Panc1 (cell line): ENCODE measurements around the gene FGD2. TPM values are rescaled to one million over a fixed set of nuclear protein-coding genes. Genes with fewer than 3 reads are reported as not detected.

Experiments
- ATAC-seq: fragments of 200-7000 bp; cut with Tn5 transposase; 2 replicates; pipeline ENCODE4 v1.9.1; 2020; ENCODE audit warnings: mild to moderate bottlenecking, moderate library complexity
- Bru-seq: library from RNA; stranded (reverse); fragments of 400-500 nt; gene quantifications from one replicate; lab custom pipeline; 2021; lab: Mats Ljungman, UMichigan
- BruChase-seq, 2 experiments: library from RNA; stranded (reverse); fragments of 400-500 nt; gene quantifications; one replicate each; lab custom pipeline; 2021; lab: Mats Ljungman, UMichigan
- BruUV-seq: library from RNA; stranded (reverse); fragments of 400-500 nt; replicated peaks from 2 replicates; lab custom pipeline; 2021; lab: Mats Ljungman, UMichigan
- CTCF ChIA-PET: fragments of 300-600 bp; sonication (Branson Sonifier 250); formaldehyde crosslinking; loops from one replicate; lab custom pipeline; 2022; ENCODE audit warnings: antibody characterized with exemption; lab: Charles Lee
- POLR2A ChIA-PET: fragments of 300-600 bp; sonication (Branson Sonifier 250); formaldehyde crosslinking; loops from one replicate; lab custom pipeline; 2022; ENCODE audit warnings: antibody characterized with exemption; lab: Charles Lee
- DNase-seq: peaks from one replicate; pipeline ENCODE4 v3.0.0-alpha.2; 2010; ENCODE audit warnings: low read depth, low spot score
- H3K27ac ChIP-seq: 2 replicates; pipeline ENCODE4 v1.5.1; 2011; ENCODE audit warnings: mild to moderate bottlenecking, low read length, inconsistent platforms
- H3K27me3 ChIP-seq: fragments of 200-500 bp; sonication (Bioruptor generic); 2 replicates; pipeline ENCODE4 v1.6.0; 2014; ENCODE audit warnings: low read length, inconsistent platforms; ENCODE audit not compliant: control insufficient read depth, insufficient read depth
- H3K36me3 ChIP-seq: fragments of 200-500 bp; sonication (Bioruptor generic); 2 replicates; pipeline ENCODE4 v1.5.1; 2014; ENCODE audit warnings: inconsistent platforms, mild to moderate bottlenecking, low read length, moderate library complexity; ENCODE audit not compliant: control insufficient read depth, insufficient read depth
- H3K4me1 ChIP-seq: 2 replicates; pipeline ENCODE4 v1.5.1; 2011; ENCODE audit warnings: inconsistent platforms, mild to moderate bottlenecking, low read length, moderate library complexity; ENCODE audit not compliant: control insufficient read depth, insufficient read depth
- H3K4me3 ChIP-seq, 2 experiments: 2 replicates each; pipeline ENCODE4 v1.5.1; 2011 to 2012; ENCODE audit warnings: low read depth in 2 of 2, low read length in 2 of 2, mild to moderate bottlenecking in 2 of 2, inconsistent platforms in 1 of 2, moderate library complexity in 1 of 2
- H3K9me3 ChIP-seq: fragments of 200-500 bp; sonication (Bioruptor generic); 2 replicates; pipeline ENCODE4 v1.5.1; 2014; ENCODE audit warnings: low read depth, mild to moderate bottlenecking, inconsistent platforms, low read length, moderate library complexity; ENCODE audit not compliant: control insufficient read depth, insufficient read depth
- POLR2AphosphoS5 ChIP-seq: IDR thresholded peaks from 2 replicates; pipeline ENCODE4 v1.6.1; 2012; ENCODE audit warnings: mild to moderate bottlenecking, low read depth, low read length, moderate library complexity
- SIN3A ChIP-seq: IDR thresholded peaks from 2 replicates; pipeline ENCODE4 v1.6.1; 2012; ENCODE audit warnings: low read depth, mild to moderate bottlenecking, low read length, moderate library complexity, borderline replicate concordance; ENCODE audit not compliant: insufficient read depth
- TCF7L2 ChIP-seq: IDR thresholded peaks from 2 replicates; pipeline ENCODE4 v1.6.1; 2011; ENCODE audit warnings: mild to moderate bottlenecking, low read depth, low read length, inconsistent platforms
- in situ Hi-C: cut with HindIII; loops from 2 replicates; pipeline ENCODE4 v1.10.0; 2016; ENCODE audit warnings: low sequenced_read_pairs, low pct_unique_long_range_greater_than_20kb
- intact Hi-C: fragments of 100-400 bp; cut with micrococcal nuclease; formaldehyde crosslinking; loops from one replicate; pipeline ENCODE4 v1.10.0; 2022; ENCODE audit not compliant: unreplicated experiment
- long read RNA-seq: library from polyadenylated mRNA; unstranded; transcript quantifications from one replicate; pipeline ENCODE4 v2.0.0, GENCODE V29; 2021; ENCODE audit not compliant: unreplicated experiment
- polyA plus RNA-seq: library from polyadenylated mRNA; unstranded; fragments of >200 nt; gene quantifications from one replicate; pipeline ENCODE4 v1.2.1, GENCODE V29; 2012; ENCODE audit warnings: missing spikeins; ENCODE audit not compliant: insufficient read length
- total RNA-seq: library from RNA; stranded (reverse); gene quantifications from one replicate; pipeline ENCODE4 v1.2.1, GENCODE V29; 2021; ENCODE audit not compliant: unreplicated experiment
- TF ChIP-seq, protein P1 (sequence below): fragments of 450-650 bp; IDR thresholded peaks from 2 replicates; pipeline ENCODE4 v1.5.1; 2017; ENCODE audit warnings: mild to moderate bottlenecking
- TF ChIP-seq, protein P2 (sequence below), 2 experiments: IDR thresholded peaks; 2 replicates each; pipeline ENCODE4 v1.6.1; 2011 to 2012; ENCODE audit warnings: low read depth in 2 of 2, control low read depth in 1 of 2, low read length in 1 of 2, mild to moderate bottlenecking in 1 of 2, moderate library complexity in 1 of 2; ENCODE audit not compliant: insufficient read depth in 1 of 2

FGD2 gene, protein sequence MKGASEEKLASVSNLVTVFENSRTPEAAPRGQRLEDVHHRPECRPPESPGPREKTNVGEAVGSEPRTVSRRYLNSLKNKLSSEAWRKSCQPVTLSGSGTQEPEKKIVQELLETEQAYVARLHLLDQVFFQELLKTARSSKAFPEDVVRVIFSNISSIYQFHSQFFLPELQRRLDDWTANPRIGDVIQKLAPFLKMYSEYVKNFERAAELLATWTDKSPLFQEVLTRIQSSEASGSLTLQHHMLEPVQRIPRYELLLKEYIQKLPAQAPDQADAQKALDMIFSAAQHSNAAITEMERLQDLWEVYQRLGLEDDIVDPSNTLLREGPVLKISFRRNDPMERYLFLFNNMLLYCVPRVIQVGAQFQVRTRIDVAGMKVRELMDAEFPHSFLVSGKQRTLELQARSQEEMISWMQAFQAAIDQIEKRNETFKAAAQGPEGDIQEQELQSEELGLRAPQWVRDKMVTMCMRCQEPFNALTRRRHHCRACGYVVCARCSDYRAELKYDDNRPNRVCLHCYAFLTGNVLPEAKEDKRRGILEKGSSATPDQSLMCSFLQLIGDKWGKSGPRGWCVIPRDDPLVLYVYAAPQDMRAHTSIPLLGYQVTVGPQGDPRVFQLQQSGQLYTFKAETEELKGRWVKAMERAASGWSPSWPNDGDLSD
- total RNA-seq (0.10 TPM), Bru-seq, nascent RNA (percentile 7 among the genes with signal in this experiment), BruChase-seq, experiment 1, labeled RNA remaining after a 2-hour chase (percentile 11 among the genes with signal in this experiment), BruChase-seq, experiment 2, labeled RNA remaining after a 6-hour chase (percentile 11 among the genes with signal in this experiment)
- polyA plus RNA-seq, result 0.16 TPM
- long read RNA-seq, result 0 reads

- DNase-seq, result no peak
- no peak within 1 kb of the TSS for H3K4me3 ChIP-seq
- intact Hi-C loops, result no loop called here
- in situ Hi-C loops, result no loop called here
- no peaks in the 10 kb centered on the region for H3K27me3 ChIP-seq
- ChIA-PET POLR2A (interaction anchor here (0.5 kb wide), 1 partner anchor 102 kb away, joined by 3 read pairs; no protein-coding TSS in a partner anchor), CTCF (no interaction called here)
- no TSS peak for BruUV-seq
- no peaks in the 10 kb centered on the region for H3K4me1 ChIP-seq
- no peaks in the 10 kb centered on the region for H3K9me3 ChIP-seq
- TF ChIP-seq SIN3A (no peak), POLR2AphosphoS5 (no peak), TCF7L2 (no peak)
- TF ChIP-seq, protein P1, sequence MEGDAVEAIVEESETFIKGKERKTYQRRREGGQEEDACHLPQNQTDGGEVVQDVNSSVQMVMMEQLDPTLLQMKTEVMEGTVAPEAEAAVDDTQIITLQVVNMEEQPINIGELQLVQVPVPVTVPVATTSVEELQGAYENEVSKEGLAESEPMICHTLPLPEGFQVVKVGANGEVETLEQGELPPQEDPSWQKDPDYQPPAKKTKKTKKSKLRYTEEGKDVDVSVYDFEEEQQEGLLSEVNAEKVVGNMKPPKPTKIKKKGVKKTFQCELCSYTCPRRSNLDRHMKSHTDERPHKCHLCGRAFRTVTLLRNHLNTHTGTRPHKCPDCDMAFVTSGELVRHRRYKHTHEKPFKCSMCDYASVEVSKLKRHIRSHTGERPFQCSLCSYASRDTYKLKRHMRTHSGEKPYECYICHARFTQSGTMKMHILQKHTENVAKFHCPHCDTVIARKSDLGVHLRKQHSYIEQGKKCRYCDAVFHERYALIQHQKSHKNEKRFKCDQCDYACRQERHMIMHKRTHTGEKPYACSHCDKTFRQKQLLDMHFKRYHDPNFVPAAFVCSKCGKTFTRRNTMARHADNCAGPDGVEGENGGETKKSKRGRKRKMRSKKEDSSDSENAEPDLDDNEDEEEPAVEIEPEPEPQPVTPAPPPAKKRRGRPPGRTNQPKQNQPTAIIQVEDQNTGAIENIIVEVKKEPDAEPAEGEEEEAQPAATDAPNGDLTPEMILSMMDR, result no peak
- TF ChIP-seq, protein P2, sequence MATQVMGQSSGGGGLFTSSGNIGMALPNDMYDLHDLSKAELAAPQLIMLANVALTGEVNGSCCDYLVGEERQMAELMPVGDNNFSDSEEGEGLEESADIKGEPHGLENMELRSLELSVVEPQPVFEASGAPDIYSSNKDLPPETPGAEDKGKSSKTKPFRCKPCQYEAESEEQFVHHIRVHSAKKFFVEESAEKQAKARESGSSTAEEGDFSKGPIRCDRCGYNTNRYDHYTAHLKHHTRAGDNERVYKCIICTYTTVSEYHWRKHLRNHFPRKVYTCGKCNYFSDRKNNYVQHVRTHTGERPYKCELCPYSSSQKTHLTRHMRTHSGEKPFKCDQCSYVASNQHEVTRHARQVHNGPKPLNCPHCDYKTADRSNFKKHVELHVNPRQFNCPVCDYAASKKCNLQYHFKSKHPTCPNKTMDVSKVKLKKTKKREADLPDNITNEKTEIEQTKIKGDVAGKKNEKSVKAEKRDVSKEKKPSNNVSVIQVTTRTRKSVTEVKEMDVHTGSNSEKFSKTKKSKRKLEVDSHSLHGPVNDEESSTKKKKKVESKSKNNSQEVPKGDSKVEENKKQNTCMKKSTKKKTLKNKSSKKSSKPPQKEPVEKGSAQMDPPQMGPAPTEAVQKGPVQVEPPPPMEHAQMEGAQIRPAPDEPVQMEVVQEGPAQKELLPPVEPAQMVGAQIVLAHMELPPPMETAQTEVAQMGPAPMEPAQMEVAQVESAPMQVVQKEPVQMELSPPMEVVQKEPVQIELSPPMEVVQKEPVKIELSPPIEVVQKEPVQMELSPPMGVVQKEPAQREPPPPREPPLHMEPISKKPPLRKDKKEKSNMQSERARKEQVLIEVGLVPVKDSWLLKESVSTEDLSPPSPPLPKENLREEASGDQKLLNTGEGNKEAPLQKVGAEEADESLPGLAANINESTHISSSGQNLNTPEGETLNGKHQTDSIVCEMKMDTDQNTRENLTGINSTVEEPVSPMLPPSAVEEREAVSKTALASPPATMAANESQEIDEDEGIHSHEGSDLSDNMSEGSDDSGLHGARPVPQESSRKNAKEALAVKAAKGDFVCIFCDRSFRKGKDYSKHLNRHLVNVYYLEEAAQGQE (IDR thresholded peaks at IDR 0.05; ENCODE audit: insufficient read depth in 1 of 2, low read depth in 2 of 2, low read length in 1 of 2), result no peak
- H3K36me3 ChIP-seq, result no peaks in the 10 kb centered on the region
- no peak within 1 kb of the TSS for H3K27ac ChIP-seq
- 0 out of 2 replicates have a peak, but pooled peaks have one; percentile 11 for ATAC-seq
These were observed at the start of gene FGD2 for GRCh38 chr6:37005061-37005810. FGD2 (plus strand) TSS chr6:37005655; CDS start chr6:37005818, 163 bp downstream.
